ENCODE data around the gene ATOX1.
A peak's percentile ranks its signal among the peaks of the same experiment; 100 is the strongest.
"Not testable (repeated sequence)": the region's sequence is repeated elsewhere in the genome, so short reads cannot be mapped to it uniquely, and the experiment has no call there.

Gene ATOX1

GRCh38 chr5:151740958-151741373, 17.5 kb downstream of the ATOX1 start:
- Histone ChIP-seq H3K9me3 (ENCODE audit: control insufficient read depth in 1 of 2, low read length in 2 of 2) (no peaks in the 10 kb centered on the region), H3K4me1 (ENCODE audit: control insufficient read depth in 1 of 2, insufficient read depth in 2 of 2, low read length in 2 of 2) (peaks cover 15 to 18% of the 10 kb centered on the region in 2 donors), H3K27me3 (ENCODE audit: low read depth, low read length) (no peaks in the 10 kb centered on the region), H3K27ac (ENCODE audit: low read length) (peak overlapping the region; percentile 80), H3K36me3 (ENCODE audit: control insufficient read depth in 1 of 2, insufficient read depth in 2 of 2, low read length in 2 of 2) (peaks cover 18 to 20% of the 10 kb centered on the region in 2 donors), H3K4me3 (ENCODE audit: low read depth in 1 of 2, low read length in 2 of 2) (peak overlapping the region in 1 of 2 donors; percentile 15)

- Histone ChIP-seq H3K36me3 (ENCODE audit: control insufficient read depth in 1 of 2, insufficient read depth in 2 of 2, low read length in 2 of 2) (peaks cover 13 to 15% of the 10 kb centered on the region in 2 donors), H3K27ac (ENCODE audit: low read length) (peak overlapping the region; percentile 80), H3K4me3 (ENCODE audit: low read depth in 1 of 2, low read length in 2 of 2) (peak overlapping the region in 1 of 2 donors; percentile 15), H3K9me3 (ENCODE audit: control insufficient read depth in 1 of 2, low read length in 2 of 2) (no peaks in the 10 kb centered on the region), H3K27me3 (ENCODE audit: low read depth, low read length) (no peaks in the 10 kb centered on the region), H3K4me1 (ENCODE audit: control insufficient read depth in 1 of 2, insufficient read depth in 2 of 2, low read length in 2 of 2) (peaks cover 9 to 18% of the 10 kb centered on the region in 2 donors)
Measured at GRCh38 chr5:151740336-151740942, 18.0 kb downstream of the ATOX1 start.

- Histone ChIP-seq H3K4me1 (ENCODE audit: control insufficient read depth in 1 of 2, insufficient read depth in 2 of 2, low read length in 2 of 2) (peaks cover 8 to 18% of the 10 kb centered on the region in 2 donors), H3K27me3 (ENCODE audit: low read depth, low read length) (no peaks in the 10 kb centered on the region), H3K27ac (ENCODE audit: low read length) (peak overlapping the region; percentile 58), H3K36me3 (ENCODE audit: control insufficient read depth in 1 of 2, insufficient read depth in 2 of 2, low read length in 2 of 2) (peaks cover 8 to 11% of the 10 kb centered on the region in 2 donors), H3K9me3 (ENCODE audit: control insufficient read depth in 1 of 2, low read length in 2 of 2) (no peaks in the 10 kb centered on the region), H3K4me3 (ENCODE audit: low read depth in 1 of 2, low read length in 2 of 2) (peak overlapping the region in 1 of 2 donors; percentile 15)
Measured at GRCh38 chr5:151739939-151740335, 18.5 kb downstream of the ATOX1 start.

- H3K4me1 ChIP-seq (ENCODE audit: control insufficient read depth in 1 of 2, insufficient read depth in 2 of 2, low read length in 2 of 2), result peaks cover 8 to 18% of the 10 kb centered on the region in 2 donors
- H3K9me3 ChIP-seq (ENCODE audit: control insufficient read depth in 1 of 2, low read length in 2 of 2), result no peaks in the 10 kb centered on the region
- H3K27me3 ChIP-seq (ENCODE audit: low read depth, low read length), result no peaks in the 10 kb centered on the region
- peaks cover 4 to 7% of the 10 kb centered on the region in 2 donors for H3K36me3 ChIP-seq (ENCODE audit: control insufficient read depth in 1 of 2, insufficient read depth in 2 of 2, low read length in 2 of 2)
- no peak overlapping the region for H3K4me3 ChIP-seq (ENCODE audit: low read depth in 1 of 2, low read length in 2 of 2)
- peak overlapping the region; percentile 58 for H3K27ac ChIP-seq (ENCODE audit: low read length)
Measured at GRCh38 chr5:151739395-151739794, 19.0 kb downstream of the ATOX1 start.

- Histone ChIP-seq H3K4me3 (ENCODE audit: low read depth in 1 of 2, low read length in 2 of 2) (no peak overlapping the region), H3K9me3 (ENCODE audit: control insufficient read depth in 1 of 2, low read length in 2 of 2) (no peaks in the 10 kb centered on the region), H3K36me3 (ENCODE audit: control insufficient read depth in 1 of 2, insufficient read depth in 2 of 2, low read length in 2 of 2) (peaks cover 0 to 4% of the 10 kb centered on the region in 2 donors), H3K27ac (ENCODE audit: low read length) (no peak overlapping the region), H3K27me3 (ENCODE audit: low read depth, low read length) (no peaks in the 10 kb centered on the region), H3K4me1 (ENCODE audit: control insufficient read depth in 1 of 2, insufficient read depth in 2 of 2, low read length in 2 of 2) (peaks cover 8 to 18% of the 10 kb centered on the region in 2 donors)
Measured at GRCh38 chr5:151738125-151738848, 20.1 kb downstream of the ATOX1 start.

GRCh38 chr5:151737431-151737830, 21.0 kb downstream of the ATOX1 start:
- no peaks in the 10 kb centered on the region for H3K27me3 ChIP-seq (ENCODE audit: low read depth, low read length)
- no peak overlapping the region for H3K4me3 ChIP-seq (ENCODE audit: low read depth in 1 of 2, low read length in 2 of 2)
- H3K36me3 ChIP-seq (ENCODE audit: control insufficient read depth in 1 of 2, insufficient read depth in 2 of 2, low read length in 2 of 2), result peaks cover 0 to 5% of the 10 kb centered on the region in 2 donors
- H3K4me1 ChIP-seq (ENCODE audit: control insufficient read depth in 1 of 2, insufficient read depth in 2 of 2, low read length in 2 of 2), result peaks cover 8 to 18% of the 10 kb centered on the region in 2 donors
- H3K9me3 ChIP-seq (ENCODE audit: control insufficient read depth in 1 of 2, low read length in 2 of 2), result no peaks in the 10 kb centered on the region
- H3K27ac ChIP-seq (ENCODE audit: low read length), result no peak overlapping the region

- Histone ChIP-seq H3K9me3 (ENCODE audit: control insufficient read depth in 1 of 2, low read length in 2 of 2) (no peaks in the 10 kb centered on the region), H3K27me3 (ENCODE audit: low read depth, low read length) (no peaks in the 10 kb centered on the region), H3K4me3 (ENCODE audit: low read depth in 1 of 2, low read length in 2 of 2) (no peak overlapping the region)
Measured at GRCh38 chr5:151735646-151736045, 22.8 kb downstream of the ATOX1 start.

GRCh38 chr5:151734064-151734408, 24.4 kb downstream of the ATOX1 start:
- Histone ChIP-seq H3K27me3 (ENCODE audit: low read depth, low read length) (no peaks in the 10 kb centered on the region), H3K4me1 (ENCODE audit: control insufficient read depth in 1 of 2, insufficient read depth in 2 of 2, low read length in 2 of 2) (no peaks in the 10 kb centered on the region), H3K27ac (ENCODE audit: low read length) (no peak overlapping the region), H3K9me3 (ENCODE audit: control insufficient read depth in 1 of 2, low read length in 2 of 2) (peaks cover 0 to 3% of the 10 kb centered on the region in 2 donors), H3K36me3 (ENCODE audit: control insufficient read depth in 1 of 2, insufficient read depth in 2 of 2, low read length in 2 of 2) (peaks cover 0 to 7% of the 10 kb centered on the region in 2 donors), H3K4me3 (ENCODE audit: low read depth in 1 of 2, low read length in 2 of 2) (no peak overlapping the region)

More at GRCh38 chr5:151735646-151736045, 22.8 kb downstream of the ATOX1 start:
- Histone ChIP-seq H3K27ac (ENCODE audit: low read length) (no peak overlapping the region), H3K36me3 (ENCODE audit: control insufficient read depth in 1 of 2, insufficient read depth in 2 of 2, low read length in 2 of 2) (peaks cover 0 to 7% of the 10 kb centered on the region in 2 donors), H3K4me1 (ENCODE audit: control insufficient read depth in 1 of 2, insufficient read depth in 2 of 2, low read length in 2 of 2) (peaks cover 2 to 11% of the 10 kb centered on the region in 2 donors)

- Histone ChIP-seq H3K4me1 (ENCODE audit: control insufficient read depth in 1 of 2, insufficient read depth in 2 of 2, low read length in 2 of 2) (no peaks in the 10 kb centered on the region), H3K36me3 (ENCODE audit: control insufficient read depth in 1 of 2, insufficient read depth in 2 of 2, low read length in 2 of 2) (peaks cover 0 to 7% of the 10 kb centered on the region in 2 donors)
Measured at GRCh38 chr5:151733358-151734063, 24.9 kb downstream of the ATOX1 start.

GRCh38 chr5:151730381-151730780, 28.1 kb downstream of the ATOX1 start:
- Histone ChIP-seq H3K27me3 (ENCODE audit: low read depth, low read length) (no peaks in the 10 kb centered on the region), H3K4me3 (ENCODE audit: low read depth in 1 of 2, low read length in 2 of 2) (no peak overlapping the region), H3K27ac (ENCODE audit: low read length) (no peak overlapping the region), H3K4me1 (ENCODE audit: control insufficient read depth in 1 of 2, insufficient read depth in 2 of 2, low read length in 2 of 2) (no peaks in the 10 kb centered on the region), H3K9me3 (ENCODE audit: control insufficient read depth in 1 of 2, low read length in 2 of 2) (peaks cover 0 to 3% of the 10 kb centered on the region in 2 donors), H3K36me3 (ENCODE audit: control insufficient read depth in 1 of 2, insufficient read depth in 2 of 2, low read length in 2 of 2) (peaks cover 0 to 7% of the 10 kb centered on the region in 2 donors)

More at GRCh38 chr5:151733358-151734063, 24.9 kb downstream of the ATOX1 start:
- Histone ChIP-seq H3K4me3 (ENCODE audit: low read depth in 1 of 2, low read length in 2 of 2) (no peak overlapping the region), H3K27me3 (ENCODE audit: low read depth, low read length) (no peaks in the 10 kb centered on the region), H3K9me3 (ENCODE audit: control insufficient read depth in 1 of 2, low read length in 2 of 2) (peaks cover 0 to 3% of the 10 kb centered on the region in 2 donors), H3K27ac (ENCODE audit: low read length) (no peak overlapping the region)

- H3K27me3 ChIP-seq (ENCODE audit: low read depth, low read length); H3K36me3 ChIP-seq (ENCODE audit: control insufficient read depth in 1 of 2, insufficient read depth in 2 of 2, low read length in 2 of 2); H3K27ac ChIP-seq (ENCODE audit: low read length); H3K9me3 ChIP-seq (ENCODE audit: control insufficient read depth in 1 of 2, low read length in 2 of 2); H3K4me1 ChIP-seq (ENCODE audit: control insufficient read depth in 1 of 2, insufficient read depth in 2 of 2, low read length in 2 of 2); H3K4me3 ChIP-seq (ENCODE audit: low read depth in 1 of 2, low read length in 2 of 2): not testable (repeated sequence)
Measured at GRCh38 chr5:151729597-151729996, 28.8 kb downstream of the ATOX1 start.
